NCI-H2107 treated with DMSO at 0.1 percent for 48 hours (cell line): ENCODE data around the gene C19orf25.
A peak's percentile ranks its signal among the peaks of the same experiment; 100 is the strongest.
"Not testable (repeated sequence)": the region's sequence is repeated elsewhere in the genome, so short reads cannot be mapped to it uniquely, and the experiment has no call there.

ENCODE experiments used
- DNase-seq: peaks from one replicate; lab custom pipeline; 2025; ENCODE audit not compliant: unreplicated experiment; lab: John Stamatoyannopoulos, UW

C19orf25 gene

DNA sequence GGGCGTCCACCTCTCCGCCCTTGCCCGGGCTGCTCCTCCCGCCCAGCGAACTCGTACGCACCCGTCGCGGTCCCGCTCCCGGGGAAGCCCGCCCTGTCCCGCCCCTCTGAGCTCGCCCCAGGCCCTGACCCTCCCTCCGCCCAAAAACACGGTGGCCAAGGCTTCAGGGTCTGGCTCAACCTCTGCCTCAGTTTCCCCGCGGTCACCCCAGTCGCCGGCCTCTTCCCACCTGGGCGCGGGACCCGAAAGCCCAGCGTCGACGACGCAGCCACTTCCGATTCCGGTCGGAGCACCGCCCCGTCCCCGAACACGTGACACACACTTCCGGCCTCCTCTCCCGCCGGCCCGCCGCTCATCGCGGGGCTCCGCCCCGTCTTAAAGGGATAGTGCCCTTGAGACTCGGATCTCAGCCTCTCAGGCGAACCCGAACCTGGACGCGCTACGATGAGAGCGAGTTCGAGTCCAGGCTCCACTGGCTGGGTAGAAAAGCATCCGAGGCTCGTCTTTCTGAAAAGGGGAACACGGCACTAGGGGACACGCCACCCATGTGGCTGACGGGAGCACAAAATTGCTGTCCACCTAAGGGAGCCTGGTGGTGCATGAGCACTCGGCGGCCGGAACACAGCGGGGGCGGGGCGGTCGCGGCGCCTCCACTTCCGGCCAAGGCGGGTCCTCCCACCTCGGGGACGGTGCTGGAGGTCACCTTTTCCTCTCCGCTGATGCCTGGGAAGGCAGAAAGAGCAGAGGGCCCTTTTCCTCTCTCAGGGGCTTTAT, at the start of gene C19orf25:
C19orf25 (minus strand) TSS at position 282 of the 774 bp plus-strand sequence. CDS start 312 bp downstream, outside the sequence.
- DNase-seq, result peak; percentile 67

DNA sequence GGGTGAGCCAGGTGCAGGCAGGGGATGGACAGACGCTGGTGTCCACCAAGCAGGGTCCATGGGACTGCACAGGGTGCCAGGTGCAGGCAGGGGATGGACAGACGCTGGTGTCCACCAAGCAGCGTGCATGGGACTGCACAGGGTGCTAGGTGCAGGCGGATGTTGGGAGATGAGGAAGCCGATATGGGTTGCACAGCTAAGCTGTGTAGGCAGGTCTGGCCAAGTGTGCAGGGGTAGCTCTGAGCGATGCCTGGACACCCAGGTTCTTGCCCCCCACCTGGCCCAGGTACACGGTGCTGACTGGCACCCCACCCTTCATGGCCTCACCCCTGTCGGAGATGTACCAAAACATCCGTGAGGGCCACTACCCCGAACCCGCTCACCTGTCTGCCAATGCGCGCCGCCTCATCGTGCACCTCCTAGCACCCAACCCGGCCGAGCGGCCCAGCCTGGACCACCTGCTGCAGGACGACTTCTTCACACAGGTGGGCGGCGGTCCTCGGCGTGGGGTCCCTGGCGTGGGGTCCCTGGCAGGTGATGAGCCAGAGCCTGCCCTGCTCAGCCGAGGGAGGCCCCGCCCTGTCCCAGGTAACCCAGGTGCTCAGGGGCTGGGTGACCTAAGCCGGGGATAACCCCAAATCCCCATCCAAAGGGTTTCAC, 48.8 kb upstream of the C19orf25 start:
- no peak for DNase-seq

DNA sequence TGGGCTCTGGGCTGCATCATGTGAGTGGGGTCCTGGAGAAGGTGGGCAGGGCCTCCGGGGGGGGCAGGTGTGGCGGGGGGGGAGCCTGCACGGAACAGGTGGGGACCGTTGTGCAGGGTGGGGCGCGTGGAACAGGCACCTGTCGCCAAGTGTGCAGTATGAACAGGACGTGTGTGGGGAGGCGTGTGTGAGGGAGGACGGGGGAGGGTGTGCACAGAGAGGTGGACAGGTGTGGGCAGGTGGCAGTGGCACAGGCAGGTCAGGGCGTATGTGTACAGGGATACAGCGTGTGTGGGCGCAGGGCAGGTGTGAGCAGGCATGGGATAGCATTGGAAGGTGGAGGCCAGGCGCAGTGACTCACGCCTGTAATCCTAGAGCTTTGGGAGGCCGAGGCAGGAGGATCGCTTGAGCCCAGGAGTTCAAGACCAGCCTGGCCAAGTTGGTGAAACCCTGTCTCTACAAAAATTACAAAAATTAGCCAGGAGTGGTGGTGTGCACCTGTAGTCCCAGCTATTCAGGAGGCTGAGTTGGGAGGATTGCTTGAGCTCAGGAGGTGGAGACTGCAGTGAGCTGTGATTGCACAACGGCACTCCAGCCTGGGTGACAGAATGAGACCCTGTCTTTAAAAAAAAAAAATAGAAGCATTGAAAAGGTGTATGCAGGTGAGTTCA, 48.1 kb upstream of the C19orf25 start:
- no peak for DNase-seq

DNA sequence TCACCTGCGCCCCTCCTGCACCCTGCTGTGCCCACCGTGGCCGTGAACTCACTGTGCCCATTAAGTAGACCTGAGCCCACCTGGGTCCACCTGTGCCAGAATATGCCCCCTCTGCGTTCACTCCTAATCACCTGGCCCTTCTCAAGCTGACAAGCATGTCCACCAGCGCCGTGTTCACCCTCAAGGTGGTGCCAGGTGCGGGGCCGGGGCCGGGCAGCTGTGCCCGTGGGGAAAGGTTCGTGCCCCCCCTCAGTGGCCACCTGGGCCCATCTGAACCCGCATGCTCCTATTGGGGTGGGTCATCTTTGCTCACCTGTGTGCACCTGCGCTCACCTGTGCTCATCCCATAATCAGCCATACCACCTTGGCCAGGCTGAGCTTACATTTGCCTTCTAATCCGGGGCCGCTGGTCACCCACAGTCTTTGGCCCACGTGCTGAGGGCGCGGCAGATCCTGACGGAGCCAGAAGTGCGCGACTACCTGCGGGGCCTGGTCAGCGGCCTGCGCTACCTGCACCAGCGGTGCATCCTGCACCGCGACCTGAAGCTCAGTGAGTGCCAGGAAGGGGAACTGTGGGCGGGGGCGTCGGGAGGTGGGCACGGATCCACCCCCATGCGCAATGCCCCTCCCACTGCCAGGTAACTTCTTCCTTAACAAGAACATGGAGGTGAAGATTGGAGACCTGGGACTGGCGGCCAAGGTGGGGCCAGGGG, 47.2 kb upstream of the C19orf25 start:
- no peak for DNase-seq

DNA sequence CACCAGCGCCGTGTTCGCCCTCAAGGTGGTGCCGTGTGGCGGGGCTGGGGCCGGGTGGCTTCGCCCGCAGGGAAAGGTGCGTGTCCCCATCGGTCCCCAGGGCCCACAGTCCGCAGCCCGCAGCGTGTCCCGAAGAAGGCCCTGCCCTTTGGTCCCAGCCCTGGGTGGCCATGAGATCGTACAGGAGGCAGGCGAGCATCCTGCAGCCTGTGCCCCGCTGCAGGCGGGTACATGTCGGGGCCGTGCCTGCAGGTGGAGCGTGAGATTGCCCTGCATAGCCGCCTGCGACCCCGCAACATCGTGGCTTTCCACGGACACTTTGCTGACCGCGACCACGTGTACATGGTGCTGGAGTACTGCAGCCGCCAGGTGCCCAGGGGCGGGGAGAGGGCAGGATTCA, 46.3 kb upstream of the C19orf25 start:
- no peak for DNase-seq

DNA sequence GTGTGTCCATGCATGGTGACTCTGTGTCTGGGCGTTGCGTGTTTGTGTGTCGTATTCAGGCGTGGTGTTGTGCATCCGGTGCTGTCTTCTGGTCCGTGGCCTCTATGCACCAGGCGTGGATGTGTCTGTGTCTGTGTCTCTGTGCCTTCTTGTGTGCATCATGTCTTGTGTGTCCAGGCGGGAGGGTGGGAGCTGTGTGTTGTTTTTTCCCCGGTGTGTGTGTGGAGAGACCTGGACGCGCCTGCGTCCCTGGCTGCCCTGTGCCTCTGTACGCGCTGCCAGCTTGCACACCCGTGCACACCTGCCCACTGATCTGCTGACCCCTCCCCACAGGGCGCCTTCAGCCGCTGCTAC, 45.9 kb upstream of the C19orf25 start:
- no peak for DNase-seq

DNA sequence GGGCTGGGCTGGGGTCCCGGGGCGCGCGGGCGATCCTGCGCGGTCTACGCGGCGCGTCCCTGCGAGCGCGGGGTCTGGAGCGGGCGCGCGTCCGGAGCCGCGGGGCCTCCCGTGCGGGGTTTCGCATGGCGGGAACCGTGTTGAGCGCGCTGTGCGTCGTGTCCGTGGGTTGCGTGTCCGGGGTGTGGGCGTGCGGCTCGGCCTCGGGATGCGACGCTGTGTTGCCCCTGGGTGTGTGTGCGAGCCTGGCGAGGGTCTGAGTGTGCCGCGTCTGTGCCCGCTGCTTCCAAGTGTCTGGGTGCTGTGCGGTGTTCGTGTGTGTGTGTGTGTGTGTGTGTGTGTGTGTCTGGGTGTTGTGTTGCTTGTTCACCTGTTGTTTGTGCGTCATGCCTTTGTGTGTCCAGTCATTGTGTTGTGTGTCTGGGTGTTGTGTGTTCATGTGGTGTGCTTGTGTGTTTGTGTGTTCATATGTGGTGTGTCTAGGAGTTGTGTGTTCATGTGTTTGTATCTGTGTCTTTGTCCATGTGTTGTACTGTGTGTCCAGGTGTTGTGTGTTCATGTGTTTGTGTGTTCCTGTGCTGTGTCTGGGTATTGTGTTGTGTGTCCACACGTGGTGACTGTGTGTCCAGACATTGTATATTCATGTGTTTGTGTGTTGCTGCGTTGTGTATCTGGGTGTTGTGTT, 45.4 kb upstream of the C19orf25 start:
- no peak for DNase-seq

DNA sequence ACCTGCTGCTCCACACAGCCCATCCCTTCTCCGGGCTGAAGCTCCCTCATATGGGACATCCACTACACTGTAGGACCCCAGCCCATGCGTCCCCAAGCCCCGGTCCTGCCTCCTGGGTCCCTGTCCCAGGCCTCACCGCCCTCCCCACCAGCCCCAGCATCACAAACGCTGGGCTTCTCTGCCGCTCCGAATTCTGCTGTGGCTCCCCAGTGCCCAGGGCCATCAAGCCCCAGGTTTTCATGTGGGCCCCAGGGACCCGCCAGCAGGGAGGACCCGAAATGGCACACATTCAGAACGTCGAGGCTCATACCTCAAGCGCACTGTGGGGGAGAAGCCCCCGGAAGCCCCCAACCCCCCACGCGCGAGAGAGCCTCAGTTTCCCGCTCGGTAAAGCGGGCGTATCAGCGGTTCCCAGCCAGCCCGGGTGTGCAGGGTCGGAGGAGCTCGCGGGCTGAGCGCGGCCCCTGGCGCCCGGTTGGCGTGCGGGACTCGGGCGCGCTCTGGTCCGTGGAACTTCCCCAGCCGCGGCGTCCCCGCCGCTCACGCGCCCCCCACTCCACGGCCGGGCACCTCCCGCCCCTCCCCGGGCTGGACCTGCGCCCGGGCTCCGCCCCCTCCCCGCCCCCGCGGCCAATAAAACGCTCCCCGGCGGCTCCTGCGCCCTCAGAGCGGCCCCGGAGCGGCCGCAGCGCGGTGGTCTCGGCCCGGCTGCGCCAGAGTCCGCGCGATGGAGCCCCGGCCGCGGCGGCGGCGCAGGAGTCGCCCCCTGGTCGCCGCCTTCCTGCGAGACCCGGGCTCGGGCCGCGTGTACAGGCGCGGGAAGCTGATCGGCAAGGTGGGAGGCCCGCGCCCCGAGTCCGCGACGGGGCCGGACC, 44.6 kb upstream of the C19orf25 start, which contains the start of gene PLK5:
PLK5 (plus strand) TSS at position 666 of the 875 bp plus-strand sequence. CDS start 2,920 bp downstream, outside the sequence.
- no peak for DNase-seq

DNA sequence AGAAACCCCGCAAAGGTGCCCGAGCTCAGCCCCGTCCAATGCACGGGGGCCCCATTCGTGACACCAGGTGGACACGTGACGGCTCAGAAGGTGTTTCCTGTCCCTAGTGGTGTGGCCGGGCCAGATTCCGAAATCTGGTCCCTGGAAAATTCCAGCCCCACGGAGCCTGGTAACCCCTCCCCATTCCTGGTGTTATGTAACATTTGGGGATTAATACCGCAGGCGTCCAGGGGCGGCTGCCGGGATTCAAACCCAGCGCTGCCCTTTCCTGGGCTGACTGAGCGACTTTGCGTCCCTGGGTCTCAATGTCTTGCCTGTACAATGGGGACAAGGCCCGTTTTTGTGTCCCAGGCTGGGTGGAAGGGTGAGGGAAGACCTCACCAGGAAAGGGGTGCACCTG, 43.8 kb upstream of the C19orf25 start:
- DNase-seq, result no peak

DNA sequence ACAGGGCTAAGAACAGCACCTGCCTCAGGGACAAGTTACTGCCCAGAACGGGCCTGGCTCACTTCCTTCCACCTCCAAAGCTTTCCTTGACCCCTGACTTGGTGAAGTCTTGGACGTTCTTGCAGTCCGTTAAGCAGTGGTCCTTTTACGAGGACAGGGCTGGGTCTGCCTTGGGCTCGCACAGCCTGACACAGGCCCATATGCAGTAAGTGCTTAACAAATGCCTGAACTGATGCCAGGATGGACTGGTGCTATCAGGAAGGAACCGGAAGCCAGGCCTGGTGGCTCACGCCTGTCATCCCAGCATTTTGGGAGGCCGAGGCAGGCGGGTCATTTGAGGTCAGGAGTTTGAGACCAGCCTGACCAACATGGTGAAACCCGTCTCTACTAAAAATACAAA, 43.0 kb upstream of the C19orf25 start:
- DNase-seq, result no peak

DNA sequence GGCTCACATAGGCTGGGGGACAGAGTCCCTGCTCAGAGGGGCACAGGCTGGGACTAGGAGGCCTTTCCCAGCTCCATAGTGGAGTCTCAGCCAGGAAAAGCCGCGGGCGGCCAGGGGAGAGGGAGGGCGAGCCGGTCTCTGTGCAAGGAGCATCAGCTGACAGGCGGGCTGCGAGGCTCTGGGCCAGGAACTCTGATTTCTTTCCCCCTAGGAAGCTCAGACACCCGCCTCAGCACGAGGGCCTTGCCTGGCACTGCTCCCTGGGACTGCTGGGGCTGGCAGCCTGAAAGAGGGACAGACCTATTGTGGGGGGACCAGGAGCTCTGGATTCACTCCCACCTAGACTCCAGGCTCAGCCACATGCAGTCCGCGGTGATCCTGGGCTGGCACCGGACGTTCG, 42.6 kb upstream of the C19orf25 start:
- no peak for DNase-seq

DNA sequence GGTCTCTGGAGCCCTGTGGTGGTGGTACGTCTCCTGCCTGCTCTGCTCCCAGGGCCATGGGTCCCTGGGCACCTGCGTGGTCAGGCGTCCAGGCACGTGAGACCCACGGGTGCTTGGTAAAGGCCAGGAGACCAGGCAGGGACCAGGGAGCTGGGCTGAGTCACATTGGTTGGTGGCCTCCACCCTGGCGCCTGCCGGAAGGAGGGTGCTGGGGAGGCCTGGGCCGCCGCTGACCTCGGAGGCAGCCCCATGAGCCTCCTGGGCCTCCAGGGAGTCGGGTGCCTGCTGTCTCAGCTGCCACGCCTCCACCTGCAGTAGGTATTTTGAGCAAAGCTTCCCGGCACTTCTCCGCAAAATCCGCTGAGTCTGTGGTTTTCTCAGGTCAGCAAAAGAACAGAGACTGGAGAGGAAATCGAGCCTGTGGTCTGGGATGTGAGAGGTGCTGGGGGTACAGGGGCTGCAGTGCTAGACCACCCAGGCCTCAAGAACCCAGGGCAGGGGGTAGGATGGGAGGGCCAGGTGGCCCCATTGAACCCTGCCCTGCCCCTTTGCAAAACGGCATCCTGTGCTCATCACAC, 41.3 kb upstream of the C19orf25 start:
- DNase-seq, result no peak

DNA sequence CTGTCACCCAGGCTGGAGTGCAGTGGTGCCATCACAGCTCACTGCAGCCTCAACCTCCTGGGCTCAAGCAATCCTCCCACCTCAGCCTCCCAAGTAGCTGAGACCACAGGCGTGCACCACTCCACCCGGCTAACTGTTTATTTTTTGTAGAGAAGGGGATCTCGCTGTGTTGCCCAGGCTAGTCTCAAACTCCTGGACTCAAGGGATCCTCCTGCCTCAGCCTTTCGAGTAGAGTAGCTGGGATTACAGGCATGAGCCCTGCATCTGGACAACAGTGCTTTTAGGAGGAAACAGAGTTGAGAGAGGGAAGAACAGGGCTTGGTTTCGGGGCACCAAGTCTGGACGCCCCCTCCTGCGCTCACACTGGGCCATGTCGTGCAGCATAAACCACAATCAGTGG, 40.8 kb upstream of the C19orf25 start:
- DNase-seq, result not testable (repeated sequence)

DNA sequence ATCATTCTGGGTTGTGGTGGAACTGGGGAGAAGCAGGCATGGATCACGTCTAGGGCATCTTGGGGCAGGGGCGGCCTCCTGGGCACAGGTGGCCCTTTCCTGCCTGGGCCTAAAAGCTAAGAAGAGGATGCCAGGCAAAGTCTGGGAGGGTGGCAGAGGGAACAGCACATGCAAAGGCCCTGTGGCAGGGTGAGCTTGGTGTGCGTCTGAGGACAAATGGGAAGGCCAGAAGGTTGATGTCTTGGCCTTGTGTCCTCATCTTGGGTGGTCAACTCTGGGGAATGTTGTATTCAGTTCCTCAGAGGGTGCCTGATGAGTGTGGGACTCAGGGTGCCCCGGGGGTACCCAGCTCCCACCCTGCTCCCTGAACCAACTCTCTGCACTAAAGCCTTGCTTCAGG, 39.5 kb upstream of the C19orf25 start:
- DNase-seq, result no peak

DNA sequence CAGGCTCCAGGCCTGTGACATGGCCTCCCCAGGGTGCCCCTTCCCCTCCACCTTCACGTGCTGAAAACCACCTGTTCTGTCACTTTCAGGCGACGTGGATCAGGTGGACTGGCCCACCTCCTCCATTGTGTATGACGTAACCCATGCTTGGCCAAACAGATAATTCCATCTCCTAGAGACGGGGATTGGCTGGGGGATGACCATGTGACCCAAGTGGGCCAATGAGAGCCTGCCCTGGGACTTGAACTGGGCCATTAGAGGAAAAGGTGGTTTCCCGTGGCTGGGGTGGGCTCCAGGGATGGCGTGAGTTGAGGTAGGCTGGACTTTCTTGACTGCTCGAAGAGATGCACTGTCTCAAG, 37.4 kb upstream of the C19orf25 start:
- no peak for DNase-seq

DNA sequence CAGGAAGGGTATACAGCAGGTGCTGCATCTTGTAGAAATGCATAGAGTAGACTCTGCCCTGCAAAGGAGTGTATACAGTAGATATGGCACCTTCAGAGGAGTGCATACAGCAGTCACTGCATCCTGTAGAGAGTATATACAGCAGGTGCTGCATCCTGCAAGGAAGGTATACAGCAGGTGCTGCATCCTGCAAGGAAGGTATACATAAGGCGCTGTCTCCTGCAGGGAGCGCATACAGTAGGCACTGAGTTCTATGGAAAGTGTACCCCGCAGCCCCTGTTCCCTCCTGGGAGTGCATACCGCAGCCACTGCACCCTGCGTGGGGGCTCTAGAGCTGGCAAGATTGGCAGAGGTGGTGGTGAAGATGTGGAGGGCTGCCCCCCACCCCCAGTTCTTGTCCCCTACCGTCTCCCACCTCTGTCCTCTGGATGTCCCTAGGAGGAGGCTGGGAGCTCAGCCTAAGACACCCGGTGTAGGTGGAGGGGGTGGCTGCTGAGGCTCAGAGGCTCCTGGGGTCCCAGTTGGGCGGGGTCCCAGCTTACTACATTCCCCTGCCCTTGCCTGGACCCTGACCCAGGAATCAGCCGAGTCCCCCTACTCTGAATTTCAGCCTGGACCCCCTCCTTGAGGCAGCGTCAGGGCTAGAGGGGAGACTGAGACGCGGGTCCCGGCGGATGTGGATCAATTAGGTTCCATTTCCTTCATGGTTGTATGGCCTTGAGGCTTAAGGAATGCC, 36.1 kb upstream of the C19orf25 start:
- DNase-seq, result no peak

DNA sequence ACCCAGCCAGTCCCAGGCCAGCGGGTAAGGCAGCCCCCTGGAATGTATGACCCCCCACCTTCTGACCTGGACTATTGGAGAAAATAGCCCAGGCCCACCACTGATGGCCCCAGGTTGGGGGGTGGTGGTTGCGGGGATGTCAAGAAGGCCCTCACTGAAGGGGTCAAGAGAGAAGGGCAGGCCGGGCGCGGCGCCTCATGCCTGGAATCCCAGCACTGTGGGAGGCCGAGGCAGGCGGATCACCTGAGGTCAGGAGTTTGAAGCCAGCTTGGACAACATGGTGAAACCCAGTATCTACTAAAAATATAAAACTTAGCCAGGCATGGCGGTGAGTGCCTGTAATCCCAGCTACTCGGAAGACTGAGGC, 35.3 kb upstream of the C19orf25 start:
- no peak for DNase-seq

DNA sequence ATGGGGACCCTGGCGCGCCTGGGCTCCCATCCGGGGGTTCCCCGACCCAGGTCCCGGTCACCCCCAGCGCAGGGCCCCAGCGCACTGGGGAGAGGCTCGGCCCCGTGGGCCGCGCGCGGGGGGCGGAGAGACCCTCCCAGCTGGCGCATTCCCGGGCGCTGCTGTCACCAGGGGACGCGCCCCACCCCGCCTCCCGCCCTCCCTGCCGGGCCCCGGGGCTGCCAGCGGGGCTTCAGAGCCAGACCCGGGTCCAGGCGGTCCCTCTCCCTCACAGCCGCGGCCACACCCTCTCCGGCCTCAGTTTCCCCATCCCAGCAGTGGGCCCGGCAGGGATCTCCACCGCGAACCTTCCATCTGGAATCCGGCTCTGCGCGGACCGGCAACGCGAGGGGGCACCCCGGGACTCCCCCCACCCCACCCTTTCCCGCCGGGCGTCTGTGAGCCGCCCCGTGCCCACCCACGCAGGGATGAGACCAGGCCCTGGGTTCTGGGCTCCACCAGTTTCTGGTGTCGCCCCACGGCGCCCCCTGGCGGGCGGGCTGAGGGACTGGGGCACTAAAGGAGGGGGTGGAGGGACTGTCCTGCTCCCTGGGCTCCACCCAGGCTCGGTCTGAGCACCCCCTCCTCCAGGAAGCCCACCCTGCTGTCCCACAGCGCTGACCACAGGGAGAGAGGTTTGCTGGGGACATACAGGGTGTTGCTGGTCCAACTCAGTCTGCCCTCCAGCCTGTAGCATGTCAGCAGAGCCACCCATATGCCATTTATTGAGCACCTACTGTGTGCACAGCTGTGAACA, 34.7 kb upstream of the C19orf25 start:
- no peak for DNase-seq
